ENCODE data around the gene IGLL1. TPM values are rescaled to one million over a fixed set of nuclear protein-coding genes. Genes with fewer than 3 reads are reported as not detected.

The IGLL1 gene
- total RNA-seq, 2 experiments from 2014 or later = not detected

GRCh38 chr22:23531966-23532705 is 48.0 kb downstream of the IGLL1 start:
- no peak for TF ChIP-seq CTCF (conservative IDR thresholded peaks at IDR 0.05; ENCODE audit: low read length)
- no peak for TF ChIP-seq EZH2phosphoT487 (IDR thresholded peaks at IDR 0.05; ENCODE audit: borderline replicate concordance, low read depth, low read length)
- no TSS peak for BruUV-seq (replicated peaks)
- Histone ChIP-seq H3K4me3 (ENCODE audit: low read depth, low read length, poor library complexity, severe bottlenecking) (no peak overlapping the region), H3K36me3 (ENCODE audit: insufficient read depth, low read length) (no peaks in the 10 kb centered on the region), H3K9me3 (ENCODE audit: low read length) (no peaks in the 10 kb centered on the region), H3K4me2 (ENCODE audit: low read length) (no peak overlapping the region), H3K9me2 (ENCODE audit: insufficient read depth, low read length) (no peaks in the 10 kb centered on the region), H3K27ac (ENCODE audit: low read depth, low read length, poor library complexity, severe bottlenecking) (no peak overlapping the region), H2AFZ (ENCODE audit: low read length) (no peak overlapping the region), H3K79me2 (ENCODE audit: insufficient read depth, low read depth, low read length) (no peaks in the 10 kb centered on the region), H4K20me1 (ENCODE audit: insufficient read depth, low read length) (no peaks in the 10 kb centered on the region), H3K4me1 (ENCODE audit: insufficient read depth, low read length, poor library complexity, severe bottlenecking) (peaks cover 36% of the 10 kb centered on the region)
- POLR2A ChIA-PET = no interaction called here
- intact Hi-C loops (cut with micrococcal nuclease; ENCODE audit: unreplicated experiment) = no loop called here
- no peak for DNase-seq (ENCODE audit: low spot score)
- CTCF ChIA-PET (ENCODE audit: unreplicated experiment) = no interaction called here

DNA sequence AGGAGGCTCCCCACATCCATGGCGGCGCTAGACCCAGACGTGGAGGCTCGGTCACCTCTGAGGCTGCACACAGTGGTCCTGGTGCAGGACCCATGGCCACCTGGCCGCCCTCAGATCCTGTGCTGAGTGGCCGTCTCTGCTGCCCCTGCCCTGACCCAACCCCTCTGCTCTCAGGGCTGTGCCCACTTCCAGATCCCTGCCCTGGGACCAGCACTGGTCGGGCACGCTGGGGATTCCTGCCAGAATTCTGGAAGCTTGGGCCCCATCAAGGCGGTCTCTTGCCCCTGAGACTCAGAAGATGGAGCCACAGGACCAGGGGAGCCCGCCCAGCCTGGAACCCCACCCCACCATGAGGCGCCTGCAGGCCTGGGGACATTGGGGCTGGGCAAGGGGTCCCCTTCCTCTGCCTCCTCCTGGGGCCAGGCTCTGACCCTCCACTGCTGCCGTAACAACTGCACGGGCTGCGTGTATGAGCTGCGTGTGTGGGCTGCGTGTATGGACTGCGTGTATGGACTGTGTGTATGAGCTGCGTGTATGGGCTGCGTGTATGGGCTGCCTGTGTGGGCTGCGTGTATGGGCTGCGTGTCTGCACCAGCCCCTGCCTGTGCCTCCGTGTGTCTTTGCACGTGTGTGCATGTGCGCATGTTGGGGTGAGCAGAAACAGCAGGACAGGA is 48.7 kb downstream of the IGLL1 start:
- Histone ChIP-seq H3K4me2 (ENCODE audit: low read length) (no peak overlapping the region), H3K27ac (ENCODE audit: low read depth, low read length, poor library complexity, severe bottlenecking) (no peak overlapping the region), H3K79me2 (ENCODE audit: insufficient read depth, low read depth, low read length) (no peaks in the 10 kb centered on the region), H3K4me3 (ENCODE audit: low read depth, low read length, poor library complexity, severe bottlenecking) (no peak overlapping the region), H3K36me3 (ENCODE audit: insufficient read depth, low read length) (no peaks in the 10 kb centered on the region), H3K4me1 (ENCODE audit: insufficient read depth, low read length, poor library complexity, severe bottlenecking) (peaks cover 29% of the 10 kb centered on the region), H4K20me1 (ENCODE audit: insufficient read depth, low read length) (no peaks in the 10 kb centered on the region), H3K9me2 (ENCODE audit: insufficient read depth, low read length) (no peaks in the 10 kb centered on the region), H3K9me3 (ENCODE audit: low read length) (no peaks in the 10 kb centered on the region), H2AFZ (ENCODE audit: low read length) (no peak overlapping the region)
- CTCF ChIA-PET (ENCODE audit: unreplicated experiment) = no interaction called here
- no peak for DNase-seq (ENCODE audit: low spot score)
- intact Hi-C loops (cut with micrococcal nuclease; ENCODE audit: unreplicated experiment) = no loop called here
- BruUV-seq (replicated peaks) = no TSS peak
- TF ChIP-seq EZH2phosphoT487 (IDR thresholded peaks at IDR 0.05; ENCODE audit: borderline replicate concordance, low read depth, low read length) (no peak), CTCF (conservative IDR thresholded peaks at IDR 0.05; ENCODE audit: low read length) (no peak)
- POLR2A ChIA-PET = no interaction called here

DNA sequence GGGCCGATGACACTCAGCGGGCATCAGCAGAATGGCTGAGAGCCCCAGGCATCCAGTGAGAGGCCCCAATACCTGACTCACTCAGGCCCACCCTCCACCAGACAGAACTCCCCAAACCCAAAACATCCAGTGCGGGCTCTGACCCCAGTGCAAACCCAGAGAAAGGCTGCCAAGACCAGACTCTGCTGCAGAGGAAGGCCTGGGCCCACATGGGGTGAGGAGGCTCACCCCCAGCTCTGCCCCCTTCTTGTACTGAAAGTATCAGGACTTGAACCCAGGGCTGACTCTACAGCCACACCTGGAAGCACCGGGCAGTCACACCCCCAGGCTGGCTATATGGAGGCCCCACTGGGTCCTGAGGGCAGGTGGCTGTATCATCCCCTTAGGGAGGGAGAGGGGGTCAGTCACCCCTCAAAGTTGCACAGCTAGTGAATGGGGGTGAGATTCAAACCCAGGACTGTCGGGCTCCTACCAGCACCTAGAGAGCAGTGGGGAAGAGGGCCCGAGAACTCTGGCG is 49.3 kb downstream of the IGLL1 start:
- H3K9me3 ChIP-seq (ENCODE audit: low read length) = no peaks in the 10 kb centered on the region
- no peaks in the 10 kb centered on the region for H3K36me3 ChIP-seq (ENCODE audit: insufficient read depth, low read length)
- no peaks in the 10 kb centered on the region for H4K20me1 ChIP-seq (ENCODE audit: insufficient read depth, low read length)
- CTCF ChIA-PET (ENCODE audit: unreplicated experiment) = interaction anchor here (0.5 kb wide), 1 partner anchor 317 kb away, joined by 4 read pairs; no protein-coding TSS in a partner anchor
- H3K4me1 ChIP-seq (ENCODE audit: insufficient read depth, low read length, poor library complexity, severe bottlenecking) = peaks cover 23% of the 10 kb centered on the region
- no TSS peak for BruUV-seq (replicated peaks)
- TF ChIP-seq EZH2phosphoT487 (IDR thresholded peaks at IDR 0.05; ENCODE audit: borderline replicate concordance, low read depth, low read length) = no peak
- no peak for TF ChIP-seq CTCF (conservative IDR thresholded peaks at IDR 0.05; ENCODE audit: low read length)
- no peak overlapping the region for H3K27ac ChIP-seq (ENCODE audit: low read depth, low read length, poor library complexity, severe bottlenecking)
- H2AFZ ChIP-seq (ENCODE audit: low read length) = no peak overlapping the region
- H3K4me3 ChIP-seq (ENCODE audit: low read depth, low read length, poor library complexity, severe bottlenecking) = no peak overlapping the region
- H3K79me2 ChIP-seq (ENCODE audit: insufficient read depth, low read depth, low read length) = no peaks in the 10 kb centered on the region
- intact Hi-C loops (cut with micrococcal nuclease; ENCODE audit: unreplicated experiment) = no loop called here
- DNase-seq (ENCODE audit: low spot score) = no peak
- H3K9me2 ChIP-seq (ENCODE audit: insufficient read depth, low read length) = no peaks in the 10 kb centered on the region
- H3K4me2 ChIP-seq (ENCODE audit: low read length) = no peak overlapping the region
- POLR2A ChIA-PET = no interaction called here
